K562 (cell line): ENCODE measurements around the gene KCNH2. TPM values are rescaled to one million over a fixed set of nuclear protein-coding genes. Genes with fewer than 3 reads are reported as not detected.

Source experiments
- FOXA3 ChIP-seq, 2 experiments: fragments of 450-650 bp in 1 of 2; sonication (generic) in 1 of 2; formaldehyde crosslinking; IDR thresholded peaks in 1 of 2; conservative IDR thresholded peaks in 1 of 2; 2 replicates each; pipeline versions ENCODE4 v1.4.0 to v1.8.0; 2020 to 2022; ENCODE audit warnings: mild to moderate bottlenecking in 2 of 2, missing genetic modification reagents in 1 of 2
- FOXJ2 ChIP-seq: fragments of 200-800 bp; sonication (Bioruptor generic); IDR thresholded peaks from 2 replicates; pipeline ENCODE4 v1.6.1; 2016; ENCODE audit warnings: missing genetic modification characterization, missing compliant biosample characterization
- FOXP1 ChIP-seq: sonication (generic); formaldehyde crosslinking; IDR thresholded peaks from 2 replicates; pipeline ENCODE4 v1.8.0; 2022; ENCODE audit warnings: mild to moderate bottlenecking, missing genetic modification reagents
- KAT7 ChIP-seq: sonication (generic); formaldehyde crosslinking; IDR thresholded peaks from 2 replicates; pipeline ENCODE4 v1.8.0; 2022; ENCODE audit warnings: missing genetic modification reagents, mild to moderate bottlenecking, borderline replicate concordance
- KDM1A ChIP-seq, 2 experiments: fragments of 450-650 bp; IDR thresholded peaks; 2 replicates each; pipeline ENCODE4 v1.6.1; 2016; ENCODE audit warnings: mild to moderate bottlenecking in 2 of 2
- LEF1 ChIP-seq: fragments of 450-650 bp; IDR thresholded peaks from 2 replicates; pipeline ENCODE4 v1.6.1; 2016; ENCODE audit warnings: mild to moderate bottlenecking
- OTX1 ChIP-seq: fragments of 450-650 bp; formaldehyde crosslinking; IDR thresholded peaks from 2 replicates; pipeline ENCODE4 v1.4.0; 2022; ENCODE audit warnings: mild to moderate bottlenecking
- PHF8 ChIP-seq: fragments of 200-600 bp; sonication (generic); IDR thresholded peaks from 2 replicates; pipeline ENCODE4 v1.6.1; 2012; ENCODE audit warnings: mixed run types, mild to moderate bottlenecking, inconsistent platforms, low read length, moderate library complexity, borderline replicate concordance
- PRPF4 ChIP-seq: fragments of 200-400 bp; formaldehyde crosslinking; IDR thresholded peaks from one replicate; pipeline ENCODE4 v1.6.1; 2017; ENCODE audit warnings: low read length, low read depth, mild to moderate bottlenecking; ENCODE audit not compliant: insufficient read depth, poor library complexity, severe bottlenecking
- RBFOX2 ChIP-seq: fragments of 200-400 bp; formaldehyde crosslinking; IDR thresholded peaks from 2 replicates; pipeline ENCODE4 v1.6.1; 2017; ENCODE audit warnings: low read depth, mild to moderate bottlenecking, low read length, moderate library complexity
- RHOXF2B ChIP-seq: fragments of 250-450 bp; sonication (Bioruptor Pico); conservative IDR thresholded peaks from 2 replicates; pipeline ENCODE4 v1.5.1; 2021
- SMARCE1 ChIP-seq: fragments of 450-650 bp; IDR thresholded peaks from 2 replicates; pipeline ENCODE4 v1.7.1; 2016; ENCODE audit warnings: mild to moderate bottlenecking
- SNRNP70 ChIP-seq: fragments of 200-400 bp; formaldehyde crosslinking; optimal IDR thresholded peaks from 2 replicates; pipeline ENCODE3; 2017; ENCODE audit warnings: low read depth, low read length
- SRSF3 ChIP-seq: fragments of 200-400 bp; formaldehyde crosslinking; IDR thresholded peaks from 2 replicates; pipeline ENCODE4 v1.6.1; 2016; ENCODE audit warnings: mild to moderate bottlenecking, low read length, moderate library complexity; ENCODE audit not compliant: insufficient read depth
- TAF1 ChIP-seq: IDR thresholded peaks from 2 replicates; pipeline ENCODE4 v1.6.1; 2011; ENCODE audit warnings: mild to moderate bottlenecking, low read length, moderate library complexity; ENCODE audit not compliant: insufficient read depth, control insufficient read depth, severe bottlenecking; ENCODE audit errors: extremely low read depth
- THRAP3 ChIP-seq: fragments of 450-650 bp; IDR thresholded peaks from 2 replicates; pipeline ENCODE4 v1.6.1; 2016; ENCODE audit warnings: mild to moderate bottlenecking, inconsistent platforms, borderline replicate concordance
- ZBTB7A ChIP-seq: IDR thresholded peaks from 2 replicates; pipeline ENCODE4 v1.6.1; 2011; ENCODE audit warnings: low read depth, mild to moderate bottlenecking, low read length, moderate library complexity, borderline replicate concordance; ENCODE audit not compliant: control insufficient read depth
- ZFP30 ChIP-seq: fragments of 250-450 bp; sonication (Bioruptor Pico); IDR thresholded peaks from 2 replicates; pipeline ENCODE4 v1.8.0; 2022; ENCODE audit warnings: moderate library complexity, mild to moderate bottlenecking, inconsistent platforms, borderline replicate concordance
- ZKSCAN1 ChIP-seq: fragments of 150-350 bp; IDR thresholded peaks from 2 replicates; pipeline ENCODE4 v1.6.1; 2016; ENCODE audit warnings: low read depth, low read length
- ZNF282 ChIP-seq: sonication (generic); formaldehyde crosslinking; IDR thresholded peaks from 2 replicates; pipeline ENCODE4 v1.8.1; 2023; ENCODE audit warnings: missing genetic modification reagents
- ZNF436 ChIP-seq: fragments of 250-450, 450-650 bp; sonication (Bioruptor Pico); formaldehyde crosslinking; IDR thresholded peaks from 2 replicates; pipeline ENCODE4 v1.7.0; 2020; ENCODE audit warnings: mild to moderate bottlenecking
- ZNF764 ChIP-seq: fragments of 250-450 bp; sonication (Bioruptor Pico); IDR thresholded peaks from 2 replicates; pipeline ENCODE4 v1.4.0; 2020; ENCODE audit warnings: low read depth, mild to moderate bottlenecking, moderate library complexity
- polyA plus RNA-seq, 8 experiments: library from polyadenylated mRNA; depleted of rRNA in 4 of 8; stranded (reverse) in 5 of 8; unstranded in 3 of 8; fragments of >200 nt; fragmentation: Nextera tagmentation in 2 of 8; fragmentation: Illumina TruSeq in 1 of 8; extraction: Ambion mirVana in 2 of 8; extraction: Trizol in 1 of 8; gene quantifications; 2 replicates each; pipeline versions ENCODE4 v1.2.1 to v1.2.3, GENCODE V29; 2011 to 2014; ENCODE audit warnings: inconsistent platforms in 1 of 8, missing spikeins in 1 of 8
- total RNA-seq, 7 experiments: library from RNA; depleted of rRNA in 6 of 7; stranded (reverse); fragments of >200 nt in 6 of 7; fragmentation: Illumina TruSeq in 2 of 7; extraction: Trizol in 2 of 7; gene quantifications; 2 replicates each; pipeline versions ENCODE4 v1.2.1 to v1.2.3, GENCODE V29; 2011 to 2021; ENCODE audit warnings: low replicate concordance in 1 of 7
- TF ChIP-seq, protein P1 (sequence below): fragments of 450-650 bp; IDR thresholded peaks from 2 replicates; pipeline ENCODE4 v1.7.0; 2016; ENCODE audit warnings: borderline replicate concordance
- TF ChIP-seq, protein P2 (sequence below): sonication (generic); formaldehyde crosslinking; IDR thresholded peaks from 2 replicates; pipeline ENCODE4 v1.8.1; 2023; ENCODE audit warnings: mild to moderate bottlenecking, missing genetic modification reagents
- TF ChIP-seq, protein P3 (sequence below): sonication (generic); formaldehyde crosslinking; IDR thresholded peaks from 2 replicates; pipeline ENCODE4 v1.8.0; 2022; ENCODE audit warnings: missing genetic modification reagents, mild to moderate bottlenecking, moderate library complexity, borderline replicate concordance

KCNH2 gene
- total and polyA plus RNA-seq, 9 of the 15 experiments (the other 6 are each of a cell fraction or from before 2014, with no cell fraction given), result 18.1 to 368 (median 218) TPM

DNA sequence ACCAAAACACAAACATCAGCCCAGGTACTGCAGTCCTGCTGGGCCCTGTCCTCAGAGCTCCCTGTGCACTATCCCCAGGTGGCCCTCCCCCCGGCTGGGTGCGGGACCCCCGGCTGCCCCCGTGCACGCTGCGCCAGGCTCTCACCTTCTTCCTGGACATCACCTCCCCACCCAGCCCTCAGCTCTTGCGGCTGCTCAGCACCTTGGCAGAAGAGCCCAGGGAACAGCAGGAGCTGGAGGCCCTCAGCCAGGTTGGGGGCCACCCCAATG, 31.9 kb upstream of the KCNH2 start (continued):
- TF ChIP-seq, protein P1, sequence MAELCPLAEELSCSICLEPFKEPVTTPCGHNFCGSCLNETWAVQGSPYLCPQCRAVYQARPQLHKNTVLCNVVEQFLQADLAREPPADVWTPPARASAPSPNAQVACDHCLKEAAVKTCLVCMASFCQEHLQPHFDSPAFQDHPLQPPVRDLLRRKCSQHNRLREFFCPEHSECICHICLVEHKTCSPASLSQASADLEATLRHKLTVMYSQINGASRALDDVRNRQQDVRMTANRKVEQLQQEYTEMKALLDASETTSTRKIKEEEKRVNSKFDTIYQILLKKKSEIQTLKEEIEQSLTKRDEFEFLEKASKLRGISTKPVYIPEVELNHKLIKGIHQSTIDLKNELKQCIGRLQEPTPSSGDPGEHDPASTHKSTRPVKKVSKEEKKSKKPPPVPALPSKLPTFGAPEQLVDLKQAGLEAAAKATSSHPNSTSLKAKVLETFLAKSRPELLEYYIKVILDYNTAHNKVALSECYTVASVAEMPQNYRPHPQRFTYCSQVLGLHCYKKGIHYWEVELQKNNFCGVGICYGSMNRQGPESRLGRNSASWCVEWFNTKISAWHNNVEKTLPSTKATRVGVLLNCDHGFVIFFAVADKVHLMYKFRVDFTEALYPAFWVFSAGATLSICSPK, result no peak
- TF ChIP-seq ZFP30, result no peak
- TF ChIP-seq OTX1, result no peak
- TF ChIP-seq SMARCE1, result no peak
- TF ChIP-seq ZNF282, result 0 out of 2 replicates have a peak, but pooled peaks have one; percentile 59
- no peak for TF ChIP-seq FOXJ2 (tag)
- TF ChIP-seq THRAP3, result no peak
- no peak for TF ChIP-seq LEF1
- TF ChIP-seq PRPF4, result no peak
- TF ChIP-seq, protein P2, sequence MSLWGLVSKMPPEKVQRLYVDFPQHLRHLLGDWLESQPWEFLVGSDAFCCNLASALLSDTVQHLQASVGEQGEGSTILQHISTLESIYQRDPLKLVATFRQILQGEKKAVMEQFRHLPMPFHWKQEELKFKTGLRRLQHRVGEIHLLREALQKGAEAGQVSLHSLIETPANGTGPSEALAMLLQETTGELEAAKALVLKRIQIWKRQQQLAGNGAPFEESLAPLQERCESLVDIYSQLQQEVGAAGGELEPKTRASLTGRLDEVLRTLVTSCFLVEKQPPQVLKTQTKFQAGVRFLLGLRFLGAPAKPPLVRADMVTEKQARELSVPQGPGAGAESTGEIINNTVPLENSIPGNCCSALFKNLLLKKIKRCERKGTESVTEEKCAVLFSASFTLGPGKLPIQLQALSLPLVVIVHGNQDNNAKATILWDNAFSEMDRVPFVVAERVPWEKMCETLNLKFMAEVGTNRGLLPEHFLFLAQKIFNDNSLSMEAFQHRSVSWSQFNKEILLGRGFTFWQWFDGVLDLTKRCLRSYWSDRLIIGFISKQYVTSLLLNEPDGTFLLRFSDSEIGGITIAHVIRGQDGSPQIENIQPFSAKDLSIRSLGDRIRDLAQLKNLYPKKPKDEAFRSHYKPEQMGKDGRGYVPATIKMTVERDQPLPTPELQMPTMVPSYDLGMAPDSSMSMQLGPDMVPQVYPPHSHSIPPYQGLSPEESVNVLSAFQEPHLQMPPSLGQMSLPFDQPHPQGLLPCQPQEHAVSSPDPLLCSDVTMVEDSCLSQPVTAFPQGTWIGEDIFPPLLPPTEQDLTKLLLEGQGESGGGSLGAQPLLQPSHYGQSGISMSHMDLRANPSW (CRISPR knock-in tag), result peak; percentile 27; the same call in 1 of the 2 replicates
- TF ChIP-seq ZNF764 (CRISPR knock-in tag), result no peak
- 0 out of 4 replicates have a peak, but pooled peaks of 1 of the 2 experiments have one; percentile 56 for TF ChIP-seq FOXA3 (CRISPR knock-in tag; conservative IDR thresholded peaks at IDR 0.05 in 1 of 2, IDR thresholded peaks at IDR 0.05 in 1 of 2)
- no peak for TF ChIP-seq KAT7
- 0 out of 2 replicates have a peak, but pooled peaks have one; percentile 31 for TF ChIP-seq RHOXF2B (CRISPR knock-in tag)
- TF ChIP-seq PHF8, result no peak
- no peak for TF ChIP-seq ZNF436 (CRISPR knock-in tag)
- no peak for TF ChIP-seq TAF1
- no peak for TF ChIP-seq SNRNP70
- TF ChIP-seq FOXP1, result no peak
- TF ChIP-seq, protein P3, sequence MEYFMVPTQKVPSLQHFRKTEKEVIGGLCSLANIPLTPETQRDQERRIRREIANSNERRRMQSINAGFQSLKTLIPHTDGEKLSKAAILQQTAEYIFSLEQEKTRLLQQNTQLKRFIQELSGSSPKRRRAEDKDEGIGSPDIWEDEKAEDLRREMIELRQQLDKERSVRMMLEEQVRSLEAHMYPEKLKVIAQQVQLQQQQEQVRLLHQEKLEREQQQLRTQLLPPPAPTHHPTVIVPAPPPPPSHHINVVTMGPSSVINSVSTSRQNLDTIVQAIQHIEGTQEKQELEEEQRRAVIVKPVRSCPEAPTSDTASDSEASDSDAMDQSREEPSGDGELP (CRISPR knock-in tag), result no peak; the same call in 1 of the 2 replicates
- no peak; a peak in 1 of 4 replicates for TF ChIP-seq KDM1A (IDR thresholded peaks at IDR 0.05)
- TF ChIP-seq ZBTB7A, result peak; percentile 63; the same call in 1 of the 2 replicates
- no peak for TF ChIP-seq ZKSCAN1
- no peak for TF ChIP-seq SRSF3
- TF ChIP-seq RBFOX2, result peak; percentile 2
